Neural progenitor cell (in vitro differentiated cells): ENCODE data around the gene POLD4. TPM values are rescaled to one million over a fixed set of nuclear protein-coding genes. Genes with fewer than 3 reads are reported as not detected.
A peak's percentile ranks its signal among the peaks of the same experiment; 100 is the strongest.

ENCODE experiments used
- DNase-seq: peaks from one replicate; pipeline ENCODE4 v3.0.0-alpha.2; 2016; ENCODE audit warnings: low spot score
- H2AFZ ChIP-seq: fragments of 200-600 bp; sonication (generic); replicated peaks from 2 replicates; pipeline ENCODE4 v1.6.1; 2016; ENCODE audit warnings: antibody characterized with exemption
- H3F3A ChIP-seq: fragments of 200-600 bp; sonication (generic); 2 replicates; pipeline ENCODE4 v1.6.1; 2016; ENCODE audit warnings: antibody characterized with exemption, low read depth
- H3K27ac ChIP-seq: fragments of 200-600 bp; sonication (generic); 2 replicates; pipeline ENCODE4 v1.5.1; 2016; ENCODE audit warnings: mild to moderate bottlenecking
- H3K27me3 ChIP-seq: fragments of 200-600 bp; sonication (generic); 2 replicates; pipeline ENCODE4 v1.6.1; 2016; ENCODE audit warnings: mild to moderate bottlenecking, moderate library complexity
- H3K36me3 ChIP-seq: fragments of 200-600 bp; sonication (generic); 2 replicates; pipeline ENCODE4 v1.5.1; 2016
- H3K4me1 ChIP-seq: fragments of 200-600 bp; sonication (generic); 2 replicates; pipeline ENCODE4 v1.6.1; 2016; ENCODE audit warnings: mixed run types
- H3K4me2 ChIP-seq: fragments of 200-600 bp; sonication (generic); 2 replicates; pipeline ENCODE4 v1.6.1; 2016
- H3K4me3 ChIP-seq: fragments of 200-600 bp; sonication (generic); 2 replicates; pipeline ENCODE4 v1.5.1; 2016
- H3K79me2 ChIP-seq: fragments of 200-600 bp; sonication (generic); 2 replicates; pipeline ENCODE4 v1.6.1; 2016; ENCODE audit warnings: low read depth
- H3K9ac ChIP-seq: fragments of 200-600 bp; sonication (generic); 2 replicates; pipeline ENCODE4 v1.6.1; 2016
- H3K9me3 ChIP-seq: fragments of 200-600 bp; sonication (generic); 2 replicates; pipeline ENCODE4 v1.5.1; 2016; ENCODE audit warnings: low read depth
- H4K20me1 ChIP-seq: fragments of 200-600 bp; sonication (generic); 2 replicates; pipeline ENCODE4 v1.6.1; 2016; ENCODE audit warnings: low read depth
- H3K27ac Mint-ChIP-seq: 3 replicates; pipeline ENCODE4 v1.8.0; 2021; ENCODE audit warnings: mixed read lengths
- H3K27me3 Mint-ChIP-seq: 2 replicates; pipeline ENCODE4 v1.8.0; 2022; ENCODE audit warnings: low read depth, mild to moderate bottlenecking, inconsistent platforms, moderate library complexity, mixed read lengths; ENCODE audit not compliant: insufficient read depth
- H3K36me3 Mint-ChIP-seq: 3 replicates; pipeline ENCODE4 v1.8.0; 2021; ENCODE audit warnings: mixed read lengths
- H3K4me1 Mint-ChIP-seq: 3 replicates; pipeline ENCODE4 v1.8.0; 2021; ENCODE audit warnings: mixed read lengths
- H3K4me3 Mint-ChIP-seq: 3 replicates; pipeline ENCODE4 v1.8.0; 2021; ENCODE audit warnings: mild to moderate bottlenecking, moderate library complexity, mixed read lengths
- H3K9me3 Mint-ChIP-seq: 3 replicates; pipeline ENCODE4 v1.8.0; 2020; ENCODE audit warnings: mixed read lengths
- CTCF ChIP-seq: fragments of 200-600 bp; sonication (generic); IDR thresholded peaks from 2 replicates; pipeline ENCODE4 v1.5.1; 2017; ENCODE audit warnings: antibody characterized with exemption, mild to moderate bottlenecking
- EZH2 ChIP-seq: fragments of 200-600 bp; sonication (generic); IDR thresholded peaks from 2 replicates; pipeline ENCODE4 v1.6.1; 2017; ENCODE audit warnings: antibody characterized with exemption, mild to moderate bottlenecking, moderate library complexity
- EZH2phosphoT487 ChIP-seq: fragments of 200-600 bp; sonication (generic); IDR thresholded peaks from 2 replicates; pipeline ENCODE4 v1.6.1; 2017; ENCODE audit warnings: antibody characterized with exemption
- total RNA-seq: library from RNA; depleted of rRNA; stranded (reverse); fragments of >200 nt; gene quantifications from 2 replicates; pipeline ENCODE4 v1.2.3, GENCODE V29; 2015; ENCODE audit warnings: low replicate concordance

The POLD4 gene
- total RNA-seq, 1 donor from 2014 or later = 1.1 TPM

GRCh38 chr11:67392183-67392715 lies 38.9 kb upstream of the POLD4 start:
- Mint-ChIP-seq H3K4me3 (peak overlapping the region; percentile 92), H3K27me3 (no peaks in the 10 kb centered on the region), H3K4me1 (peaks cover 26% of the 10 kb centered on the region), H3K9me3 (no peaks in the 10 kb centered on the region), H3K27ac (peak overlapping the region; percentile 85), H3K36me3 (peaks cover 6% of the 10 kb centered on the region)
- peaks cover 24% of the 10 kb centered on the region for H3K79me2 ChIP-seq
- H3K4me3 ChIP-seq = peak overlapping the region; percentile 53
- H3K4me1 ChIP-seq = peaks cover 4% of the 10 kb centered on the region
- TF ChIP-seq CTCF = peak; percentile 11
- no peak for TF ChIP-seq EZH2
- TF ChIP-seq EZH2phosphoT487 = no peak
- no peaks in the 10 kb centered on the region for H3K36me3 ChIP-seq
- H4K20me1 ChIP-seq = peaks cover 9% of the 10 kb centered on the region
- H3K27me3 ChIP-seq = no peaks in the 10 kb centered on the region
- peak overlapping the region; percentile 93 for H3K4me2 ChIP-seq
- no peak overlapping the region for H2AFZ ChIP-seq
- peaks cover 10% of the 10 kb centered on the region for H3F3A ChIP-seq
- no peaks in the 10 kb centered on the region for H3K9me3 ChIP-seq
- DNase-seq = peak; percentile 44
- H3K27ac ChIP-seq = no peak overlapping the region
- peak overlapping the region; percentile 70 for H3K9ac ChIP-seq

GRCh38 chr11:67391304-67392182 lies 38.2 kb upstream of the POLD4 start, which contains the start of gene RAD9A:
Gene RAD9A, plus strand, starts transcription at chr11:67391986. Its CDS starts 59 bp downstream, at chr11:67392045.
- Histone ChIP-seq H3K79me2 (peaks cover 24% of the 10 kb centered on the region), H3K4me1 (peaks cover 4% of the 10 kb centered on the region), H3K9me3 (no peaks in the 10 kb centered on the region), H3K27ac (peak within 1 kb of the TSS; percentile 32), H4K20me1 (peaks cover 9% of the 10 kb centered on the region), H3K36me3 (no peaks in the 10 kb centered on the region), H3K27me3 (no peaks in the 10 kb centered on the region), H3K9ac (peak within 1 kb of the TSS; percentile 70), H3K4me2 (peak within 1 kb of the TSS; percentile 93), H2AFZ (peak within 1 kb of the TSS; percentile 52), H3F3A (peaks cover 10% of the 10 kb centered on the region), H3K4me3 (peak within 1 kb of the TSS; percentile 53)
- Mint-ChIP-seq H3K9me3 (no peaks in the 10 kb centered on the region), H3K27me3 (peaks cover 2% of the 10 kb centered on the region), H3K4me3 (peak within 1 kb of the TSS; percentile 92), H3K27ac (peak within 1 kb of the TSS; percentile 85), H3K4me1 (peaks cover 29% of the 10 kb centered on the region), H3K36me3 (peaks cover 2% of the 10 kb centered on the region)
- TF ChIP-seq EZH2phosphoT487 = no peak
- no peak for TF ChIP-seq CTCF
- TF ChIP-seq EZH2 = peak; percentile 50
- peak; percentile 99 for DNase-seq

GRCh38 chr11:67390947-67391303 lies 37.6 kb upstream of the POLD4 start:
- Mint-ChIP-seq H3K9me3 (no peaks in the 10 kb centered on the region), H3K27ac (no peak overlapping the region), H3K27me3 (peaks cover 2% of the 10 kb centered on the region), H3K36me3 (no peaks in the 10 kb centered on the region), H3K4me3 (peak overlapping the region; percentile 92), H3K4me1 (peaks cover 29% of the 10 kb centered on the region)
- peak overlapping the region; percentile 53 for H3K4me3 ChIP-seq
- H3K27me3 ChIP-seq = no peaks in the 10 kb centered on the region
- H3K36me3 ChIP-seq = no peaks in the 10 kb centered on the region
- H3K4me2 ChIP-seq = peak overlapping the region; percentile 93
- peaks cover 9% of the 10 kb centered on the region for H4K20me1 ChIP-seq
- H3K27ac ChIP-seq = no peak overlapping the region
- DNase-seq = no peak
- TF ChIP-seq EZH2phosphoT487 (no peak), EZH2 (no peak), CTCF (no peak)
- H3K9me3 ChIP-seq = no peaks in the 10 kb centered on the region
- H3K79me2 ChIP-seq = peaks cover 24% of the 10 kb centered on the region
- H2AFZ ChIP-seq = no peak overlapping the region
- H3K4me1 ChIP-seq = peaks cover 4% of the 10 kb centered on the region
- H3K9ac ChIP-seq = peak overlapping the region; percentile 68
- H3F3A ChIP-seq = peaks cover 10% of the 10 kb centered on the region
